ENCODE measurements around the gene R3HCC1L.

Gene R3HCC1L

GRCh38 chr10:98194633-98195032 lies 60.2 kb downstream of the R3HCC1L start:
- Histone ChIP-seq H3K4me1 (ENCODE audit: control insufficient read depth, insufficient read depth, low read length) (no peaks in the 10 kb centered on the region), H3K4me3 (ENCODE audit: low read depth, low read length) (no peak overlapping the region), H3K9me3 (ENCODE audit: control insufficient read depth, insufficient read depth, low read depth, low read length) (no peaks in the 10 kb centered on the region), H3K27ac (ENCODE audit: extremely low read depth, low read depth, low read length) (no peak overlapping the region), H3K36me3 (ENCODE audit: control insufficient read depth in 2 of 2, insufficient read depth in 1 of 2, low read length in 2 of 2) (peaks cover 0 to 4% of the 10 kb centered on the region in 2 experiments; a peak in 1 of 3 replicates)
- ChIA-PET CTCF (no interaction called here), POLR2A (no interaction called here)
- TF ChIP-seq TCF7L2 (IDR thresholded peaks at IDR 0.05; ENCODE audit: borderline replicate concordance, low read depth, low read length), result no peak
- no peak for TF ChIP-seq ZNF529 (tag by site-specific recombination; IDR thresholded peaks at IDR 0.05; ENCODE audit: insufficient replicate concordance)
- TF ChIP-seq, protein P1, sequence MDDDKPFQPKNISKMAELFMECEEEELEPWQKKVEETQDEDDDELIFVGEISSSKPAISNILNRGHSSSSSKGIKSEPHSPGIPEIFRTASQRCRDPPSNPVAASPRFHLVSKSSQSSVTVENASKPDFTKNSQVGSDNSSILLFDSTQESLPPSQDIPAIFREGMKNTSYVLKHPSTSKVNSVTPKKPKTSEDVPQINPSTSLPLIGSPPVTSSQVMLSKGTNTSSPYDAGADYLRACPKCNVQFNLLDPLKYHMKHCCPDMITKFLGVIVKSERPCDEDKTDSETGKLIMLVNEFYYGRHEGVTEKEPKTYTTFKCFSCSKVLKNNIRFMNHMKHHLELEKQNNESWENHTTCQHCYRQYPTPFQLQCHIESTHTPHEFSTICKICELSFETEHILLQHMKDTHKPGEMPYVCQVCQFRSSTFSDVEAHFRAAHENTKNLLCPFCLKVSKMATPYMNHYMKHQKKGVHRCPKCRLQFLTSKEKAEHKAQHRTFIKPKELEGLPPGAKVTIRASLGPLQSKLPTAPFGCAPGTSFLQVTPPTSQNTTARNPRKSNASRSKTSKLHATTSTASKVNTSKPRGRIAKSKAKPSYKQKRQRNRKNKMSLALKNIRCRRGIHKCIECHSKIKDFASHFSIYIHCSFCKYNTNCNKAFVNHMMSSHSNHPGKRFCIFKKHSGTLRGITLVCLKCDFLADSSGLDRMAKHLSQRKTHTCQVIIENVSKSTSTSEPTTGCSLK (tag by site-specific recombination; IDR thresholded peaks at IDR 0.05), result no peak
- no peak for TF ChIP-seq ZNF175 (tag by site-specific recombination; IDR thresholded peaks at IDR 0.05)
- TF ChIP-seq ZNF48 (tag by site-specific recombination; IDR thresholded peaks at IDR 0.05), result no peak

- no peak for TF ChIP-seq ZNF404 (tag by site-specific recombination; IDR thresholded peaks at IDR 0.05)
- no peak for TF ChIP-seq PRDM2 (tag by site-specific recombination; IDR thresholded peaks at IDR 0.05; ENCODE audit: borderline replicate concordance)
- TF ChIP-seq ZBTB44 (tag by site-specific recombination; IDR thresholded peaks at IDR 0.05), result no peak
- no peak for TF ChIP-seq ZBTB20 (tag by site-specific recombination; IDR thresholded peaks at IDR 0.05)
- TF ChIP-seq ZNF433 (tag by site-specific recombination; IDR thresholded peaks at IDR 0.05; ENCODE audit: low read depth), result no peak
- no peak for TF ChIP-seq ZNF426 (tag by site-specific recombination; IDR thresholded peaks at IDR 0.05)
- no peak for TF ChIP-seq ZNF214 (tag by site-specific recombination; IDR thresholded peaks at IDR 0.05; ENCODE audit: borderline replicate concordance)
- no peak for TF ChIP-seq ZNF785 (tag by site-specific recombination; IDR thresholded peaks at IDR 0.05)
- Histone ChIP-seq H3K4me3 (ENCODE audit: low read depth, low read length) (no peak overlapping the region), H3K9me3 (ENCODE audit: control insufficient read depth, insufficient read depth, low read depth, low read length) (no peaks in the 10 kb centered on the region), H3K27ac (ENCODE audit: extremely low read depth, low read depth, low read length) (no peak overlapping the region), H3K36me3 (ENCODE audit: control insufficient read depth in 2 of 2, insufficient read depth in 1 of 2, low read length in 2 of 2) (peaks cover 0 to 4% of the 10 kb centered on the region in 2 experiments; a peak in 1 of 3 replicates), H3K4me1 (ENCODE audit: control insufficient read depth, insufficient read depth, low read length) (no peaks in the 10 kb centered on the region)
- POLR2A ChIA-PET, result no interaction called here
- CTCF ChIA-PET, result interaction anchor here (0.6 to 1.6 kb wide), 3 partner anchors 24 to 272 kb away, joined by 3 to 4 read pairs (median 3); no protein-coding TSS in a partner anchor
These were observed 60.7 kb downstream of the R3HCC1L start for GRCh38 chr10:98195120-98195519.

Measured in HEK293 (cell line).